Measurements from ENCODE around the gene RBAK.

- TF ChIP-seq POLR2A (IDR thresholded peaks at IDR 0.05; ENCODE audit: borderline replicate concordance, extremely low read depth, insufficient read depth, insufficient read length) (no peak), MAX (IDR thresholded peaks at IDR 0.05) (no peak), ATF3 (IDR thresholded peaks at IDR 0.05) (no peak), CTCF (IDR thresholded peaks at IDR 0.05 in 2 of 3, conservative IDR thresholded peaks at IDR 0.05 in 1 of 3; ENCODE audit: borderline replicate concordance in 1 of 3, insufficient read depth in 1 of 3, low read depth in 2 of 3, low read length in 2 of 3) (no peak), REST (IDR thresholded peaks at IDR 0.05; ENCODE audit: low read depth) (no peak), CBX3 (IDR thresholded peaks at IDR 0.05; ENCODE audit: low read depth) (no peak), RAD21 (IDR thresholded peaks at IDR 0.05; ENCODE audit: low read depth) (no peak)
Measured at GRCh38 chr7:4999369-4999950, 46.2 kb upstream of the RBAK start.
